H1 (cell line): Measurements from ENCODE around the gene ZACN. TPM values are rescaled to one million over a fixed set of nuclear protein-coding genes. Genes with fewer than 3 reads are reported as not detected.

Source experiments
- CTCF ChIA-PET: fragments of 300-600 bp; sonication (Branson Sonifier 250); formaldehyde crosslinking; loops from one replicate; lab custom pipeline; 2021; ENCODE audit not compliant: partially characterized antibody; lab: Charles Lee
- POLR2A ChIA-PET: fragments of 300-600 bp; sonication (Branson Sonifier 250); formaldehyde crosslinking; loops from one replicate; lab custom pipeline; 2021; ENCODE audit warnings: inconsistent platforms; ENCODE audit not compliant: partially characterized antibody; lab: Charles Lee
- DNase-seq, 2 experiments: peaks; one replicate each; pipeline versions ENCODE4 v3.0.0 to v3.0.0-alpha.2; 2010 to 2022; ENCODE audit warnings: low spot score in 2 of 2, low read depth in 1 of 2, mixed read lengths in 1 of 2
- FAIRE-seq: peaks from 2 replicates; lab custom pipeline; 2011; peaks lifted over from hg19 to GRCh38; lab: Jason Lieb, UNC
- H2AFZ ChIP-seq: 2 replicates; pipeline ENCODE4 v1.8.1; 2012; ENCODE audit warnings: low read length, inconsistent platforms
- H2AK5ac ChIP-seq: 2 replicates; pipeline ENCODE4 v1.6.1; 2013; ENCODE audit warnings: low read depth, low read length
- H2BK120ac ChIP-seq: replicated peaks from 2 replicates; pipeline ENCODE3; 2013; ENCODE audit warnings: low read depth, low read length, inconsistent platforms
- H2BK12ac ChIP-seq: 2 replicates; pipeline ENCODE4 v1.6.1; 2013; ENCODE audit warnings: low read depth, low read length
- H2BK15ac ChIP-seq: 2 replicates; pipeline ENCODE4 v1.6.1; 2013; ENCODE audit warnings: low read length
- H2BK20ac ChIP-seq: 2 replicates; pipeline ENCODE4 v1.6.1; 2013; ENCODE audit warnings: low read length
- H2BK5ac ChIP-seq: 2 replicates; pipeline ENCODE4 v1.6.1; 2013; ENCODE audit warnings: low read depth, low read length
- H3K14ac ChIP-seq: 2 replicates; pipeline ENCODE4 v1.6.1; 2013; ENCODE audit warnings: inconsistent platforms; ENCODE audit not compliant: insufficient read length
- H3K18ac ChIP-seq: 2 replicates; pipeline ENCODE4 v1.6.1; 2013; ENCODE audit warnings: low read length; ENCODE audit errors: extremely low read depth
- H3K23ac ChIP-seq: 2 replicates; pipeline ENCODE4 v1.6.1; 2013; ENCODE audit warnings: inconsistent platforms; ENCODE audit not compliant: insufficient read length
- H3K23me2 ChIP-seq: 2 replicates; pipeline ENCODE4 v1.6.1; 2013; ENCODE audit warnings: low read depth, low read length
- H3K27ac ChIP-seq: 2 replicates; pipeline ENCODE4 v1.6.1; 2011; ENCODE audit warnings: low read depth, low read length, inconsistent platforms
- H3K27me3 ChIP-seq, 4 experiments: replicated peaks in 1 of 4; 1 replicate in 1 of 4; 2 replicates in 3 of 4; pipeline versions ENCODE4 v1.6.1 to v1.8.1; 2011 to 2013; ENCODE audit warnings: low read length in 3 of 4, mild to moderate bottlenecking in 3 of 4, inconsistent platforms in 2 of 4, mixed read lengths in 2 of 4, moderate library complexity in 1 of 4; ENCODE audit not compliant: control insufficient read depth in 3 of 4, insufficient read depth in 3 of 4; ENCODE audit errors: extremely low read depth in 1 of 4
- H3K36me3 ChIP-seq, 4 experiments: 2 replicates each; pipeline versions ENCODE4 v1.6.1 to v1.8.1; 2011 to 2013; ENCODE audit warnings: mild to moderate bottlenecking in 4 of 4, low read length in 3 of 4, moderate library complexity in 2 of 4, control low read depth in 1 of 4, inconsistent platforms in 1 of 4; ENCODE audit not compliant: insufficient read depth in 4 of 4, control insufficient read depth in 2 of 4
- H3K4ac ChIP-seq: replicated peaks from 2 replicates; pipeline ENCODE3; 2013; ENCODE audit warnings: low read length, low read depth, mixed read lengths, inconsistent platforms; ENCODE audit not compliant: insufficient read length
- H3K4me1 ChIP-seq, 4 experiments: replicated peaks in 1 of 4; 1 replicate in 1 of 4; 2 replicates in 3 of 4; pipeline versions ENCODE4 v1.6.1 to v1.8.1; 2011 to 2013; ENCODE audit warnings: low read length in 3 of 4, inconsistent platforms in 2 of 4, mixed read lengths in 1 of 4; ENCODE audit not compliant: insufficient read depth in 4 of 4, control insufficient read depth in 3 of 4
- H3K4me2 ChIP-seq, 2 experiments: 2 replicates each; pipeline versions ENCODE4 v1.6.1 to v1.8.1; 2011 to 2013; ENCODE audit warnings: low read depth in 2 of 2, low read length in 2 of 2, control low read depth in 1 of 2, inconsistent platforms in 1 of 2, mild to moderate bottlenecking in 1 of 2; ENCODE audit not compliant: insufficient read depth in 1 of 2
- H3K4me3 ChIP-seq, 4 experiments: fragments of 200-600, 300-600 bp in 1 of 4; sonication (generic), shearing (Covaris generic), sonication (Bioruptor Twin) in 1 of 4; 2 replicates each; pipeline versions ENCODE4 v1.5.1 to v1.8.1; 2011 to 2016; ENCODE audit warnings: low read length in 4 of 4, low read depth in 3 of 4, control low read depth in 2 of 4, inconsistent platforms in 2 of 4, mild to moderate bottlenecking in 2 of 4, mixed read lengths in 1 of 4, moderate library complexity in 1 of 4; ENCODE audit not compliant: insufficient read depth in 2 of 4; ENCODE audit errors: extremely low read depth in 1 of 4
- H3K56ac ChIP-seq: replicated peaks from 2 replicates; pipeline ENCODE3; 2013; ENCODE audit warnings: low read depth, mild to moderate bottlenecking, mixed read lengths, low read length, inconsistent platforms; ENCODE audit not compliant: insufficient read length
- H3K79me1 ChIP-seq: 2 replicates; pipeline ENCODE4 v1.6.1; 2013; ENCODE audit warnings: low read depth, low read length, control low read depth
- H3K79me2 ChIP-seq, 2 experiments: 2 replicates each; pipeline versions ENCODE4 v1.6.1 to v1.8.1; 2012 to 2013; ENCODE audit warnings: low read length in 2 of 2, mild to moderate bottlenecking in 2 of 2, inconsistent platforms in 1 of 2; ENCODE audit not compliant: insufficient read depth in 2 of 2, control insufficient read depth in 1 of 2
- H3K9ac ChIP-seq, 4 experiments: replicated peaks in 1 of 4; 1 replicate in 1 of 4; 2 replicates in 3 of 4; pipeline versions ENCODE4 v1.6.1 to v1.8.1; 2011 to 2013; ENCODE audit warnings: low read depth in 3 of 4, low read length in 3 of 4, control low read depth in 2 of 4, mild to moderate bottlenecking in 2 of 4, moderate library complexity in 2 of 4, inconsistent platforms in 1 of 4; ENCODE audit errors: extremely low read depth in 1 of 4
- H3K9me3 ChIP-seq, 2 experiments: 2 replicates each; pipeline versions ENCODE4 v1.6.1 to v1.8.1; 2012 to 2013; ENCODE audit warnings: mild to moderate bottlenecking in 2 of 2, moderate library complexity in 2 of 2, control low read depth in 1 of 2, inconsistent platforms in 1 of 2, low read depth in 1 of 2, low read length in 1 of 2, mixed read lengths in 1 of 2; ENCODE audit not compliant: insufficient read depth in 2 of 2
- H4K20me1 ChIP-seq, 2 experiments: replicated peaks in 1 of 2; 2 replicates each; pipeline versions ENCODE3 to v1.8.1; 2011 to 2013; ENCODE audit warnings: inconsistent platforms in 2 of 2, low read length in 2 of 2, mild to moderate bottlenecking in 1 of 2; ENCODE audit not compliant: insufficient read depth in 2 of 2, control insufficient read depth in 1 of 2
- H4K5ac ChIP-seq: 2 replicates; pipeline ENCODE4 v1.6.1; 2013; ENCODE audit warnings: low read length, low read depth, mixed read lengths, inconsistent platforms; ENCODE audit not compliant: insufficient read length
- H4K8ac ChIP-seq: 2 replicates; pipeline ENCODE4 v1.8.0; 2013; ENCODE audit warnings: mild to moderate bottlenecking, moderate library complexity, low read length, inconsistent platforms; ENCODE audit not compliant: insufficient read depth; ENCODE audit errors: extremely low read depth
- H4K91ac ChIP-seq: replicated peaks from 2 replicates; pipeline ENCODE3; 2013; ENCODE audit warnings: low read length, mixed read lengths, inconsistent platforms; ENCODE audit not compliant: insufficient read length
- BCL11A ChIP-seq, 2 experiments: IDR thresholded peaks; one replicate each; pipeline ENCODE4 v1.6.1; 2011; ENCODE audit warnings: low read depth in 2 of 2, low read length in 2 of 2, mild to moderate bottlenecking in 2 of 2
- CEBPB ChIP-seq: IDR thresholded peaks from 2 replicates; pipeline ENCODE4 v1.6.1; 2012; ENCODE audit warnings: low read depth, low read length
- E2F6 ChIP-seq: IDR thresholded peaks from 2 replicates; pipeline ENCODE4 v1.6.1; 2012; ENCODE audit warnings: inconsistent platforms
- EZH2 ChIP-seq: fragments of 200-600 bp; sonication (generic); IDR thresholded peaks from 2 replicates; pipeline ENCODE4 v1.7.1; 2012; ENCODE audit warnings: low read depth, mild to moderate bottlenecking, moderate library complexity, low read length, inconsistent platforms; ENCODE audit not compliant: severe bottlenecking
- JUN ChIP-seq: IDR thresholded peaks from 2 replicates; pipeline ENCODE4 v1.6.1; 2011; ENCODE audit warnings: low read depth, mild to moderate bottlenecking, improper control_type of control experiment, low read length
- JUND ChIP-seq: IDR thresholded peaks from 2 replicates; pipeline ENCODE4 v1.6.1; 2011; ENCODE audit warnings: mild to moderate bottlenecking, improper control_type of control experiment, low read length
- KDM4A ChIP-seq: IDR thresholded peaks from one replicate; pipeline ENCODE4 v1.7.1; 2012; ENCODE audit warnings: low read depth, mild to moderate bottlenecking, moderate library complexity, low read length, inconsistent platforms; ENCODE audit not compliant: severe bottlenecking
- MAX ChIP-seq: IDR thresholded peaks from 2 replicates; pipeline ENCODE4 v1.6.1; 2012; ENCODE audit warnings: inconsistent platforms
- SP1 ChIP-seq: IDR thresholded peaks from 2 replicates; pipeline ENCODE4 v1.6.1; 2011; ENCODE audit warnings: low read depth, low read length
- SP2 ChIP-seq: IDR thresholded peaks from 2 replicates; pipeline ENCODE4 v1.6.1; 2012; ENCODE audit warnings: mild to moderate bottlenecking, low read length, inconsistent platforms
- TBP ChIP-seq: IDR thresholded peaks from 2 replicates; pipeline ENCODE4 v1.6.1; 2011; ENCODE audit warnings: low read depth, low read length, improper control_type of control experiment
- TCF12 ChIP-seq: IDR thresholded peaks from 2 replicates; pipeline ENCODE4 v1.6.1; 2011; ENCODE audit warnings: low read depth, mild to moderate bottlenecking, low read length
- TEAD4 ChIP-seq: IDR thresholded peaks from 2 replicates; pipeline ENCODE4 v1.6.1; 2012; ENCODE audit warnings: low read depth, low read length, inconsistent platforms, mixed read lengths
- WGBS, 2 experiments: shearing (Covaris generic) in 1 of 2; methylation state at CpG; one replicate each; pipeline versions ENCODE4 v1.1.6 to v1.1.7; 2013 to 2015; ENCODE audit warnings: low lambda C conversion rate in 2 of 2, mixed read lengths in 2 of 2, inconsistent platforms in 1 of 2, low coverage in 1 of 2, missing lambda C conversion rate in 1 of 2; ENCODE audit not compliant: insufficient replicate concordance in 2 of 2, insufficient coverage in 1 of 2, insufficient read length in 1 of 2; ENCODE audit errors: extremely low coverage in 1 of 2, missing lambda C conversion rate in 1 of 2; 5-methylcytosine and 5-hydroxymethylcytosine counted together
- polyA plus RNA-seq, 7 experiments: library from polyadenylated mRNA; depleted of rRNA in 3 of 7; stranded (reverse) in 5 of 7; unstranded in 2 of 7; fragments of >200 nt in 5 of 7; fragments of 200-250 nt in 2 of 7; gene quantifications; 1 replicate in 5 of 7; 2 replicates in 1 of 7; 4 replicates in 1 of 7; pipeline versions ENCODE4 v1.2.1 to v1.2.3, GENCODE V29; 2011 to 2013; ENCODE audit warnings: missing spikeins in 2 of 7, mixed read lengths in 2 of 7
- total RNA-seq: library from RNA; stranded (reverse); fragmentation: NEBNext Ultra II Directional; extraction: Animal tissue kit (Norgen Biotek cat#: 25700); gene quantifications from 2 replicates; pipeline ENCODE4 v1.2.1, GENCODE V29; 2021

Gene ZACN
- total and polyA plus RNA-seq, 2 of the 8 experiments (the other 6 are each of a cell fraction or from before 2014, with no cell fraction given): 0.26 TPM; not detected in 1

GRCh38 chr17:76033139-76033538 is 45.8 kb upstream of the ZACN start:
- ChIA-PET CTCF (interaction anchor here (0.6 to 13.7 kb wide), 8 partner anchors 8 to 364 kb away, joined by 3 to 229 read pairs (median 4); partner anchors contain the start of gene CDK3), POLR2A (interaction anchor here (0.7 to 3.0 kb wide), 3 partner anchors 19 to 90 kb away, joined by 3 to 9 read pairs (median 4); partner anchors contain the start of gene ZACN)
- H4K20me1 ChIP-seq: peaks cover 0 to 2% of the 10 kb centered on the region in 2 experiments
- H2BK15ac ChIP-seq: no peak overlapping the region
- H3K4me1 ChIP-seq: peaks cover 0 to 17% (median 9%) of the 10 kb centered on the region in 4 experiments; a peak in 6 of 7 replicates
- no peak overlapping the region for H2AK5ac ChIP-seq
- no peak overlapping the region for H3K9ac ChIP-seq
- H2AFZ ChIP-seq: no peak overlapping the region
- H3K27ac ChIP-seq: no peak overlapping the region
- H3K4me3 ChIP-seq: no peak overlapping the region
- no peak overlapping the region for H2BK120ac ChIP-seq
- WGBS, 2 experiments: 92% methylated on average over 6 of the region's 6 CpGs; no CpG with 5 or more reads in 1 of the 2 experiments
- H2BK12ac ChIP-seq: no peak overlapping the region
- H3K23ac ChIP-seq: no peak overlapping the region
- no peak overlapping the region for H2BK20ac ChIP-seq
- no peak overlapping the region for H4K91ac ChIP-seq
- H3K56ac ChIP-seq: no peak overlapping the region
- H3K4ac ChIP-seq: no peak overlapping the region
- no peak overlapping the region for H3K14ac ChIP-seq
- no peak overlapping the region for H4K5ac ChIP-seq
- H3K27me3 ChIP-seq: no peaks in the 10 kb centered on the region
- H3K36me3 ChIP-seq: no peaks in the 10 kb centered on the region; a peak in 1 of 8 replicates
- no peak for FAIRE-seq
- no peak overlapping the region for H4K8ac ChIP-seq
- no peak overlapping the region for H2BK5ac ChIP-seq
- no peak overlapping the region for H3K4me2 ChIP-seq
- no peaks in the 10 kb centered on the region for H3K9me3 ChIP-seq
- H3K18ac ChIP-seq: no peak overlapping the region
- no peaks in the 10 kb centered on the region for H3K23me2 ChIP-seq
- H3K79me1 ChIP-seq: no peaks in the 10 kb centered on the region
- H3K79me2 ChIP-seq: no peaks in the 10 kb centered on the region
- DNase-seq: no peak
- TF ChIP-seq E2F6 (no peak), JUND (no peak), SP1 (no peak), EZH2 (no peak), MAX (no peak), KDM4A (no peak), JUN (no peak), TCF12 (no peak), TBP (no peak), TEAD4 (no peak), BCL11A (IDR thresholded peaks at IDR 0.05; ENCODE audit: low read depth in 2 of 2, low read length in 2 of 2) (no peak), SP2 (no peak), CEBPB (no peak)
